SU-DHL-6 (cell line): Measurements from ENCODE around the gene DOCK1.

Experiments
- H2AFZ ChIP-seq: fragments of 200-600 bp; sonication (generic); 2 replicates; pipeline ENCODE4 v1.6.1; 2014; ENCODE audit warnings: low read depth, mild to moderate bottlenecking, moderate library complexity, mixed read lengths, antibody characterized with exemption, low read length; ENCODE audit not compliant: severe bottlenecking
- H3F3A ChIP-seq: fragments of 200-600 bp; shearing (Covaris generic); 2 replicates; pipeline ENCODE4 v1.6.0; 2016; ENCODE audit warnings: antibody characterized with exemption, mild to moderate bottlenecking; ENCODE audit not compliant: insufficient read depth
- H3K27ac ChIP-seq: fragments of 200-600 bp; sonication (generic); 2 replicates; pipeline ENCODE4 v1.5.1; 2016; ENCODE audit warnings: low read depth, mild to moderate bottlenecking, low read length, moderate library complexity, mixed read lengths
- H3K27me3 ChIP-seq: fragments of 200-600 bp; sonication (generic), shearing (Covaris generic); 2 replicates; pipeline ENCODE4 v1.6.0; 2014; ENCODE audit warnings: mild to moderate bottlenecking, low read length
- H3K36me3 ChIP-seq: fragments of 200-600 bp; sonication (generic); 2 replicates; pipeline ENCODE4 v1.6.1; 2014; ENCODE audit warnings: mild to moderate bottlenecking, low read length, mixed read lengths
- H3K4me2 ChIP-seq: fragments of 300-600, 200-600 bp; shearing (Covaris generic), sonication (generic); 2 replicates; pipeline ENCODE4 v1.6.0; 2014; ENCODE audit warnings: low read length, low read depth, mild to moderate bottlenecking; ENCODE audit not compliant: poor library complexity, severe bottlenecking
- H3K4me3 ChIP-seq: fragments of 200-600 bp; sonication (generic); 2 replicates; pipeline ENCODE4 v1.5.1; 2014; ENCODE audit warnings: antibody characterized with exemption, low read length, mild to moderate bottlenecking, mixed read lengths; ENCODE audit not compliant: insufficient read depth, poor library complexity, severe bottlenecking
- H3K79me2 ChIP-seq: fragments of 200-600 bp; sonication (generic); 2 replicates; pipeline ENCODE4 v1.6.1; 2014; ENCODE audit warnings: mild to moderate bottlenecking, low read length, moderate library complexity; ENCODE audit not compliant: insufficient read depth
- H3K9ac ChIP-seq: fragments of 200-600 bp; sonication (generic); 2 replicates; pipeline ENCODE4 v1.7.0; 2014; ENCODE audit warnings: mild to moderate bottlenecking, low read length
- H3K9me2 ChIP-seq: fragments of 200-600 bp; sonication (generic); replicated peaks from 2 replicates; pipeline ENCODE4 v1.6.1; 2014; ENCODE audit warnings: low read length; ENCODE audit not compliant: insufficient read depth
- H3K9me3 ChIP-seq: fragments of 200-600 bp; sonication (generic); 2 replicates; pipeline ENCODE4 v1.6.1; 2014; ENCODE audit warnings: low read length, mixed read lengths; ENCODE audit not compliant: insufficient read depth
- H4K20me1 ChIP-seq: fragments of 200-600 bp; sonication (generic); 2 replicates; pipeline ENCODE4 v1.6.1; 2014; ENCODE audit warnings: low read depth, mild to moderate bottlenecking, antibody characterized with exemption, low read length, moderate library complexity, mixed read lengths
- CTCF ChIP-seq: fragments of 200-600 bp; sonication (generic); IDR thresholded peaks from one replicate; pipeline ENCODE4 v1.5.1; 2017; ENCODE audit warnings: antibody characterized with exemption, mild to moderate bottlenecking, low read length, moderate library complexity; ENCODE audit not compliant: insufficient read depth, poor library complexity, severe bottlenecking
- EZH2phosphoT487 ChIP-seq: fragments of 200-600 bp; sonication (generic), shearing (Covaris generic); conservative IDR thresholded peaks from 2 replicates; pipeline ENCODE4 v1.6.1; 2018; ENCODE audit warnings: mild to moderate bottlenecking, antibody characterized with exemption, low read length, moderate library complexity, mixed read lengths

Gene DOCK1

GRCh38 chr10:127374901-127375300 is 469.7 kb downstream of the DOCK1 start:
- H3F3A ChIP-seq = no peaks in the 10 kb centered on the region
- no peaks in the 10 kb centered on the region for H3K9me3 ChIP-seq
- H3K9me2 ChIP-seq = no peaks in the 10 kb centered on the region
- H3K4me2 ChIP-seq = no peak overlapping the region
- no peak overlapping the region for H3K27ac ChIP-seq
- H4K20me1 ChIP-seq = no peaks in the 10 kb centered on the region
- H2AFZ ChIP-seq = no peak overlapping the region
- TF ChIP-seq EZH2phosphoT487 (no peak), CTCF (no peak)
- no peak overlapping the region for H3K4me3 ChIP-seq
- H3K9ac ChIP-seq = no peak overlapping the region
- H3K79me2 ChIP-seq = no peaks in the 10 kb centered on the region
- no peaks in the 10 kb centered on the region for H3K36me3 ChIP-seq
- no peaks in the 10 kb centered on the region for H3K27me3 ChIP-seq

GRCh38 chr10:127375461-127375860 is 470.2 kb downstream of the DOCK1 start:
- H3F3A ChIP-seq = no peaks in the 10 kb centered on the region
- no peak overlapping the region for H3K4me2 ChIP-seq
- no peak overlapping the region for H3K27ac ChIP-seq
- no peaks in the 10 kb centered on the region for H3K9me3 ChIP-seq
- H3K79me2 ChIP-seq = no peaks in the 10 kb centered on the region
- H4K20me1 ChIP-seq = no peaks in the 10 kb centered on the region
- H2AFZ ChIP-seq = no peak overlapping the region
- no peaks in the 10 kb centered on the region for H3K36me3 ChIP-seq
- no peak overlapping the region for H3K9ac ChIP-seq
- TF ChIP-seq CTCF = no peak
- TF ChIP-seq EZH2phosphoT487 = no peak
- no peaks in the 10 kb centered on the region for H3K27me3 ChIP-seq
- no peak overlapping the region for H3K4me3 ChIP-seq
- H3K9me2 ChIP-seq = no peaks in the 10 kb centered on the region

GRCh38 chr10:127376071-127376470 is 470.8 kb downstream of the DOCK1 start:
- Histone ChIP-seq H3K27me3 (no peaks in the 10 kb centered on the region), H3K79me2 (no peaks in the 10 kb centered on the region), H3F3A (no peaks in the 10 kb centered on the region), H2AFZ (no peak overlapping the region), H3K9ac (no peak overlapping the region), H4K20me1 (no peaks in the 10 kb centered on the region), H3K36me3 (no peaks in the 10 kb centered on the region), H3K4me2 (no peak overlapping the region), H3K9me2 (no peaks in the 10 kb centered on the region), H3K27ac (no peak overlapping the region), H3K4me3 (no peak overlapping the region), H3K9me3 (no peaks in the 10 kb centered on the region)
- TF ChIP-seq CTCF = no peak
- TF ChIP-seq EZH2phosphoT487 = no peak
